ENCODE results near the gene MAP4K4. TPM values are rescaled to one million over a fixed set of nuclear protein-coding genes. Genes with fewer than 3 reads are reported as not detected.

The MAP4K4 gene
- polyA plus RNA-seq, 1 experiment: 158 TPM

DNA sequence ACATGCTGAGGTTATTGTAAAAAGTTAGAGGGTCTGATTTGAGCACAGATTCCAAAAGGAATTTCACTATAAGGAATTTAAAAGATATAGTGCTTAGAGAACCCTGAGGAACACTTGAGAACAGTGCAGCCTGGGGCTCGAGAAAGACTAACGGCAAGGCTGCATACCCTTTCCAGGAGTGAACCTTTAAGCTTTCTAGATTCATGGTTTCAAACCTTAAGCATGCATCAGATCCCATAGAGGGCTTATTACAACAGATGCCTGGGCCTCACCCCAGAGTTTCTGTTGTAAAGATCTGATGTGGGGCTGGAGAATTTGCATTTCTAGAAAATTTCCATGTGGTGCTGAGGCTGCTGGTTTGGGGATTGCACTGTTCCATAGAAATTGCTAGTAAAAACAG lies 203.7 kb downstream of the MAP4K4 start:
- no peak overlapping the region for H3K4me3 ChIP-seq (ENCODE audit: low read depth, low read length)
- POLR2A ChIA-PET: no interaction called here
- CTCF ChIA-PET: interaction anchor here (0.7 to 4.3 kb wide), 2 partner anchors 18 to 353 kb away, joined by 3 to 15 read pairs; no protein-coding TSS in a partner anchor
- no peak overlapping the region for H3K27ac ChIP-seq (ENCODE audit: low read depth, low read length)
- DNase-seq (ENCODE audit: low read depth, low spot score): no peak
- H3K9me3 ChIP-seq (ENCODE audit: control insufficient read depth, insufficient read depth, low read length): peaks cover 12% of the 10 kb centered on the region; the same call in 1 of the 2 replicates
- TF ChIP-seq, protein P1, sequence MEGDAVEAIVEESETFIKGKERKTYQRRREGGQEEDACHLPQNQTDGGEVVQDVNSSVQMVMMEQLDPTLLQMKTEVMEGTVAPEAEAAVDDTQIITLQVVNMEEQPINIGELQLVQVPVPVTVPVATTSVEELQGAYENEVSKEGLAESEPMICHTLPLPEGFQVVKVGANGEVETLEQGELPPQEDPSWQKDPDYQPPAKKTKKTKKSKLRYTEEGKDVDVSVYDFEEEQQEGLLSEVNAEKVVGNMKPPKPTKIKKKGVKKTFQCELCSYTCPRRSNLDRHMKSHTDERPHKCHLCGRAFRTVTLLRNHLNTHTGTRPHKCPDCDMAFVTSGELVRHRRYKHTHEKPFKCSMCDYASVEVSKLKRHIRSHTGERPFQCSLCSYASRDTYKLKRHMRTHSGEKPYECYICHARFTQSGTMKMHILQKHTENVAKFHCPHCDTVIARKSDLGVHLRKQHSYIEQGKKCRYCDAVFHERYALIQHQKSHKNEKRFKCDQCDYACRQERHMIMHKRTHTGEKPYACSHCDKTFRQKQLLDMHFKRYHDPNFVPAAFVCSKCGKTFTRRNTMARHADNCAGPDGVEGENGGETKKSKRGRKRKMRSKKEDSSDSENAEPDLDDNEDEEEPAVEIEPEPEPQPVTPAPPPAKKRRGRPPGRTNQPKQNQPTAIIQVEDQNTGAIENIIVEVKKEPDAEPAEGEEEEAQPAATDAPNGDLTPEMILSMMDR (IDR thresholded peaks at IDR 0.05; ENCODE audit: low read depth, low read length): no peak
- no peaks in the 10 kb centered on the region for H3K27me3 ChIP-seq (ENCODE audit: control insufficient read depth, insufficient read depth, low read length)

DNA sequence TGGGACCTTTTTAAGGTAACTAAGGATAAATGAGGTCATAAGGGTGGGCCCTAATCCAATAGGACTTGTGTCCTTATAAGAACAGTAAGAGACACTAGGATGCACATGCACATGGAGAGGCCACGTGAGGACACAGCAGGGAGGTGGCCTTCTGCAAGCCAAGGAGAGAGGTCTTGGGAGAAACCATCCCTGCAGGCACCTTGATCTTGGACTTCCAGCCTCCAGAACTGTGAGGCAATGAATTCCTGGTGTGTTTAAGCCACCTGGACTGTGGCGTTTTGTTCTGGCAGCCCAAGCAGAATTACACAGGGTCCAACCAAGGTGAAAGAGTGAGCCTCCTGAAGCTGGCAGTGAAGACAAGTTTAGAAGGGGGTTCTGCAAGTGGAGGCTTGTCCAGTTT lies 204.7 kb downstream of the MAP4K4 start:
- CTCF ChIA-PET: interaction anchor here (1.5 to 4.3 kb wide), 2 partner anchors 19 to 541 kb away, joined by 4 to 15 read pairs; no protein-coding TSS in a partner anchor
- Histone ChIP-seq H3K4me3 (ENCODE audit: low read depth, low read length) (no peak overlapping the region), H3K27ac (ENCODE audit: low read depth, low read length) (no peak overlapping the region), H3K27me3 (ENCODE audit: control insufficient read depth, insufficient read depth, low read length) (no peaks in the 10 kb centered on the region), H3K9me3 (ENCODE audit: control insufficient read depth, insufficient read depth, low read length) (peaks cover 12% of the 10 kb centered on the region; the same call in 1 of the 2 replicates)
- no peak for DNase-seq (ENCODE audit: low read depth, low spot score)
- TF ChIP-seq, protein P1 (IDR thresholded peaks at IDR 0.05; ENCODE audit: low read depth, low read length): no peak
- POLR2A ChIA-PET: no interaction called here

DNA sequence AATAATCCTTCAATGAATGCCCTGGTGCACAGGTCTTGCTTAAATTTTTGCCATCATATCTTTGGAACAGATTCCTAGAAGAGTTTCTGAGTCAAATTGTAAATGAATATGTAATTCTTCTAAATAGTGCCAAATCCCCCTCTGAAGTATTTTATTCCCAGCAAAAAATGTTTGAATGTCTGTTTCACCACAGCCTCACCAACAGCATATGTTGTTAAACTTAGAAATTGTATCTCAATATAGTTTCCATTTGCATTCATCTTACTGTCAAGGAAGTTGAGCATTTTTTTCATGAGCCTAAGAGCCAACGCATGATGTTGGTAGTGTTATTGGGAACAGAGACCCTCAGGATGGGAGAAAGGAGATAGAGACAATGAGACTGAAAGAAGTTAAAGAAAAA lies 207.4 kb downstream of the MAP4K4 start:
- CTCF ChIA-PET: interaction anchor here (0.6 to 0.7 kb wide), 3 partner anchors 21 to 335 kb away, joined by 5 to 12 read pairs (median 5); no protein-coding TSS in a partner anchor
- Histone ChIP-seq H3K9me3 (ENCODE audit: control insufficient read depth, insufficient read depth, low read length) (peaks cover 12% of the 10 kb centered on the region; the same call in 1 of the 2 replicates), H3K27ac (ENCODE audit: low read depth, low read length) (no peak overlapping the region), H3K4me3 (ENCODE audit: low read depth, low read length) (no peak overlapping the region), H3K27me3 (ENCODE audit: control insufficient read depth, insufficient read depth, low read length) (no peaks in the 10 kb centered on the region)
- DNase-seq (ENCODE audit: low read depth, low spot score): no peak
- POLR2A ChIA-PET: no interaction called here
- TF ChIP-seq, protein P1 (IDR thresholded peaks at IDR 0.05; ENCODE audit: low read depth, low read length): no peak

DNA sequence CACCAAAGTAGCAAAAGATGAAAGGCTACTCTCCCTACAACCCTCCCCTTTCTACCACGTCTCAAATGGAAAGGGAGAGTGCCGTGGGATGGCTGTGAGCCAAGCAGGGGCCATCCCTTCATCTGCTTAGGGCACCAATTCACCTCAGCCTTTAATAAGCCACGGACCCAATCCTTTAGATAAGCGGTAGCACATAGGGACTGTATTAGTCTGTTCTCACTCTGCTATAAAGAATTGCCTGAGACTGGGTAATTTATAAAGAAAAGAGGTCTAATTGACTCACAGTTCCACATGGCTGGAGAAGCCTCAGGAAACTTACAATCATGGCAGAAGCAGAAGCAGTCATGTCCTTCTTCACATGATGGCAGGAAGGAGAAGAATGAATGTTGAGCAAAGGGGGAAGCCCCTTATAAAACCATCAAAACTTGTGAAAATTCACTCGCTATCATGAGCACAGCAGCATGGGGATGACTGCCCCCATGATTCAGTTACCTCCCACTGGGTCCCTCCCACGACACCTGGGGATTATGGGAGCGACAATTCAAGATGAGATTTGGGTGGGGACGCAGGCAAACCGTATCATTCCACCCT lies 208.3 kb downstream of the MAP4K4 start:
- POLR2A ChIA-PET: no interaction called here
- CTCF ChIA-PET: interaction anchor here (0.7 kb wide), 1 partner anchor 22 kb away, joined by 5 read pairs; no protein-coding TSS in a partner anchor

DNA sequence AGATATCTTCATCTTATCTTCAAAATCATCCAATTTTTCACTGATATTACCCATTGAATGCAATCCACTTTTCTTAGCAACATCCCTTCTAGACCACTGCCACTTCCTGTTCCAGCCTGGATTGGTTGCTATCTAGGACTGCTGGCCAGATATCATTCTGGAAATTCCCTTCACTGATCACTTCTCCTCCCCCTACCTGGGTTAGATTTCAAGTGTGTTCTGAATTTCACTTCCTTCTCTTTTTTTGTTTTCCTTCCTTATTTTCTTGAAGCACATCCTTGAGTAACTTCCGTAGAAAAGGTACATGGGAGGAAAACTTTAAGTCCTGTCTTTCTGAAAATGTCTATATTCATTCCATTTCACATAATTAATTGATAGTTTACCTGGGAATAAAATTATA lies 212.3 kb downstream of the MAP4K4 start:
- CTCF ChIA-PET: interaction anchor here (1.4 kb wide), 1 partner anchor 26 kb away, joined by 6 read pairs; no protein-coding TSS in a partner anchor
- H3K9me3 ChIP-seq (ENCODE audit: control insufficient read depth, insufficient read depth, low read length): peaks cover 7% of the 10 kb centered on the region; the same call in 1 of the 2 replicates
- POLR2A ChIA-PET: no interaction called here
- no peaks in the 10 kb centered on the region for H3K27me3 ChIP-seq (ENCODE audit: control insufficient read depth, insufficient read depth, low read length)
- no peak for DNase-seq (ENCODE audit: low read depth, low spot score)
- TF ChIP-seq, protein P1 (IDR thresholded peaks at IDR 0.05; ENCODE audit: low read depth, low read length): no peak
- H3K27ac ChIP-seq (ENCODE audit: low read depth, low read length): no peak overlapping the region
- H3K4me3 ChIP-seq (ENCODE audit: low read depth, low read length): no peak overlapping the region

More for the DNA sequence above, 208.3 kb downstream of the MAP4K4 start:
- no peak overlapping the region for H3K4me3 ChIP-seq (ENCODE audit: low read depth, low read length)
- peaks cover 12% of the 10 kb centered on the region; the same call in 1 of the 2 replicates for H3K9me3 ChIP-seq (ENCODE audit: control insufficient read depth, insufficient read depth, low read length)
- no peaks in the 10 kb centered on the region for H3K27me3 ChIP-seq (ENCODE audit: control insufficient read depth, insufficient read depth, low read length)
- TF ChIP-seq, protein P1 (IDR thresholded peaks at IDR 0.05; ENCODE audit: low read depth, low read length): no peak
- DNase-seq (ENCODE audit: low read depth, low spot score): no peak
- no peak overlapping the region for H3K27ac ChIP-seq (ENCODE audit: low read depth, low read length)

Measured in AG04450 (cell line).